ENCODE measurements around the gene LONP1. TPM values are rescaled to one million over a fixed set of nuclear protein-coding genes. Genes with fewer than 3 reads are reported as not detected.

LONP1 gene
- polyA plus RNA-seq, 2 of the 4 experiments (the other 2 are of a cell fraction) = 42.7 to 68.9 TPM

GRCh38 chr19:5654931-5655330 lies 65.0 kb downstream of the LONP1 start:
- POLR2A ChIA-PET = no interaction called here
- TF ChIP-seq CHD2 (IDR thresholded peaks at IDR 0.05; ENCODE audit: low read length, partially characterized antibody) (no peak), CEBPB (IDR thresholded peaks at IDR 0.05) (no peak), POLR2A (IDR thresholded peaks at IDR 0.05; ENCODE audit: low read length) (no peak), ZNF302 (CRISPR knock-in tag; IDR thresholded peaks at IDR 0.05) (no peak), RARB (CRISPR knock-in tag; IDR thresholded peaks at IDR 0.05) (no peak), NR3C1 (IDR thresholded peaks at IDR 0.05) (no peak), CBX8 (IDR thresholded peaks at IDR 0.05) (no peak), ESRRA (IDR thresholded peaks at IDR 0.05; ENCODE audit: borderline replicate concordance, low read length) (no peak), CBX2 (IDR thresholded peaks at IDR 0.05; ENCODE audit: borderline replicate concordance, low read depth) (no peak), MAZ (IDR thresholded peaks at IDR 0.05; ENCODE audit: borderline replicate concordance, low read depth, low read length) (no peak), FOSB (CRISPR knock-in tag; IDR thresholded peaks at IDR 0.05) (no peak), SMC3 (IDR thresholded peaks at IDR 0.05) (no peak), KDM5A (IDR thresholded peaks at IDR 0.05) (no peak), MAFK (IDR thresholded peaks at IDR 0.05; ENCODE audit: partially characterized antibody) (no peak), BHLHE40 (IDR thresholded peaks at IDR 0.05; ENCODE audit: low read depth, low read length) (no peak), EHMT2 (IDR thresholded peaks at IDR 0.05; ENCODE audit: low read depth) (no peak), EP300 (IDR thresholded peaks at IDR 0.05) (no peak)
- no peaks in the 10 kb centered on the region for H3K4me1 ChIP-seq
- no peak for DNase-seq (ENCODE audit: low read depth in 1 of 2, low spot score in 1 of 2)
- no peak for ATAC-seq
- CTCF ChIA-PET = interaction anchor here (1.7 kb wide), 1 partner anchor 13 kb away, joined by 4 read pairs; no protein-coding TSS in a partner anchor
- no peak for FAIRE-seq
- H3K4me3 ChIP-seq = no peak overlapping the region
- no peak overlapping the region for H3K27ac ChIP-seq
- WGBS (ENCODE audit: missing lambda C conversion rate) = 95% methylated on average over 5 of the region's 5 CpGs
- no peak overlapping the region for H3K4me2 ChIP-seq
- H3K9me3 ChIP-seq = no peaks in the 10 kb centered on the region

GRCh38 chr19:5652261-5652660 lies 67.7 kb downstream of the LONP1 start:
- WGBS (ENCODE audit: missing lambda C conversion rate) = 93% methylated on average over 10 of the region's 10 CpGs
- ATAC-seq = no peak
- no peak for DNase-seq (ENCODE audit: low read depth in 1 of 2, low spot score in 1 of 2)
- H3K4me1 ChIP-seq = no peaks in the 10 kb centered on the region
- no peak overlapping the region for H3K4me2 ChIP-seq
- no peak overlapping the region for H3K27ac ChIP-seq
- H3K9me3 ChIP-seq = no peaks in the 10 kb centered on the region
- ChIA-PET POLR2A (no interaction called here), CTCF (no interaction called here)
- TF ChIP-seq ZNF302 (CRISPR knock-in tag; IDR thresholded peaks at IDR 0.05) (no peak), ATOH8 (CRISPR knock-in tag; IDR thresholded peaks at IDR 0.05; ENCODE audit: low read depth) (no peak), TP53 (CRISPR knock-in tag; IDR thresholded peaks at IDR 0.05) (no peak), USF2 (IDR thresholded peaks at IDR 0.05) (no peak), NPAS2 (CRISPR knock-in tag; IDR thresholded peaks at IDR 0.05; ENCODE audit: borderline replicate concordance) (no peak), FOXS1 (CRISPR knock-in tag; IDR thresholded peaks at IDR 0.05) (no peak), HES2 (IDR thresholded peaks at IDR 0.05) (no peak), CTCF (IDR thresholded peaks at IDR 0.05) (no peak), RCOR1 (IDR thresholded peaks at IDR 0.05; ENCODE audit: low read depth, low read length) (no peak), NFE2L2 (conservative IDR thresholded peaks at IDR 0.05; ENCODE audit: low read length) (no peak), JUNB (IDR thresholded peaks at IDR 0.05) (no peak), KDM1A (IDR thresholded peaks at IDR 0.05; ENCODE audit: low read depth) (no peak), GATA3 (IDR thresholded peaks at IDR 0.05; ENCODE audit: borderline replicate concordance) (no peak), ESRRA (IDR thresholded peaks at IDR 0.05; ENCODE audit: borderline replicate concordance, low read length) (no peak), POLR2AphosphoS2 (conservative IDR thresholded peaks at IDR 0.05; ENCODE audit: low read length) (no peak), HOXB5 (CRISPR knock-in tag; IDR thresholded peaks at IDR 0.05) (no peak), EP300 (IDR thresholded peaks at IDR 0.05) (no peak), SREBF2 (IDR thresholded peaks at IDR 0.05) (no peak), HEYL (CRISPR knock-in tag; IDR thresholded peaks at IDR 0.05) (no peak), CHD4 (IDR thresholded peaks at IDR 0.05; ENCODE audit: borderline replicate concordance) (no peak)
- no peak for FAIRE-seq
- H3K4me3 ChIP-seq = no peak overlapping the region

Data from A549 (cell line).